NCI-H460 (cell line): ENCODE data around the gene PLA2R1. TPM values are rescaled to one million over a fixed set of nuclear protein-coding genes. Genes with fewer than 3 reads are reported as not detected.

Experiments used
- DNase-seq: peaks from one replicate; pipeline ENCODE4 v3.0.0-alpha.2; 2016; ENCODE audit warnings: low read depth; ENCODE audit errors: extremely low read depth
- total RNA-seq: library from RNA; depleted of rRNA; stranded (reverse); fragments of >200 nt; shearing (Covaris generic); gene quantifications from 2 replicates; pipeline ENCODE4 v1.2.3, GENCODE V29; 2014

Gene PLA2R1
- total RNA-seq, 1 experiment from 2014 or later = 22.8 TPM

- no peak for DNase-seq
Observed at GRCh38 chr2:159941729-159942128, 120.7 kb downstream of the PLA2R1 start.

DNA sequence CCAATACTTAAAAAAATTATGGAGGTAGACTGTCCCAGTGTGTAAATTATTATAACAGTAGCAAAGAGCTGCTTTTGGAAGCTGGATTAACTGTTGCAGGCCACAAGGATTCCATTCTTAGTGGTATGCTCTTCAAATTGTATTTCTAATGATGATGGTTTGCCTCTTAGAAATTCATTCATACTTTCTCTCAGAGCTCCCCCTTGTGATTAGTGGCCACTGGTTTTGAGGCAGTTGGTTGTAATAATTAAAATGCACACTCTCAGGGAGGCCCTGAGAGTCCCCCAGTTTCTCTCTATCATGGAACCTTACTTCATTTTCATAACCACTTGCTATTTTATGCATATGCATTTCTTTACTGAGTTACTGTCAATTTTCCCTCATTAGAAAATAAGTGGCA lies 122.5 kb downstream of the PLA2R1 start:
- DNase-seq = peak; percentile 12

DNA sequence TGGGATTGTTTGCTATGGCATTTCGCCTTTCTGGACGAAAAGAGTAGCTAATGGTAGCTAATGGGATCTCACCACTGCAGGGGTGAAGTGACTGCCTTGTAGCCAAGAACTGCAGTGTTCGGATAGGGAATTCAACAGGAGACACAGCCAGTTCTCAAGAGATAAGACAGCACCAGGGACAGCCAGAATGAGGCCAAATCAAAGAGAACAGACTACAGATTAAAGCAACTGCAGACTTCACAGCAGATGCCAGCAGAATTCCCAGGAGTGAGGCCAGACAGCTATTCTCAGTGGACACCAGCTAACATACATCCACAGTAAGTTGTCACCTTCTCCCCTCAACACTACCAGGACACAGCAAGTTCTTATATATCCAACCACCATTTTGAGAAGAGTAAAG lies 124.0 kb downstream of the PLA2R1 start:
- DNase-seq = no peak

GRCh38 chr2:159936471-159936870 lies 125.9 kb downstream of the PLA2R1 start:
- no peak for DNase-seq

DNA sequence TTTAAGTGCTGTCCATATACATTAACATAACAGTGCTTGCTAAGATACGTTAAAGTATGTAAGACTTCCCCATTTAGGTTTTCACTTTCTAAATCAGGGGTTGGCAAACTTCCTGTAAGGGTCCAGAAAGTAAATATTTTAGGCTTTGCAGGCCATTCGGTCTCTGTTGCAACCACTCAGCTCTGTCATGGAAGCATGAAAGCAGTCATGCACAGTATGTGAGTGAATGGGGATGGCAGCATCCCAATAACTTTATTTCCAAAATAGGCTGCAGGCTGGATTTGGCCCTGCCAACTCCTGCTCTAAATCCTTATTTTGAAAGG lies 128.7 kb downstream of the PLA2R1 start:
- DNase-seq = no peak

- DNase-seq = no peak
Observed at GRCh38 chr2:159933040-159933726, 129.2 kb downstream of the PLA2R1 start.

GRCh38 chr2:159926695-159927094 lies 135.7 kb downstream of the PLA2R1 start:
- DNase-seq = no peak

DNA sequence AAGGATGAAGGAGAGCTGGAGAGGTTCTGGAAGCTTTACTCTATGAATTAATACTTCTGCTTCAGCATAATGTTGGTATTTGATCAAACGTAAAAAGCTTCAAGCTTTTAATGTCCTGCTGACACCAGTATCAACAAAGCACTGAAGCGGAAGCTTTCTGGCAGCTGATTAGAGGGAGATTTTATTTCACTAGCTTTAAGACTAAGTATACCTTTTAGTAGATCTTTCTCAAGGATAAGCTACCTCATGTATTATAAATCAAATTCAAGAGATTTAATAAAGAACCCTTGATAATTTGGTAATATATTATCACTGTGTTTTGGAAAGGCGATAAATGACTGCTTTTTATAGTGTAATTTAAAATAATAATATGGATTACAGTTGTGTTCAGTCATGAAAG lies 136.4 kb downstream of the PLA2R1 start:
- DNase-seq = no peak

- no peak for DNase-seq
Observed at GRCh38 chr2:159922563-159922962, 139.9 kb downstream of the PLA2R1 start.

DNA sequence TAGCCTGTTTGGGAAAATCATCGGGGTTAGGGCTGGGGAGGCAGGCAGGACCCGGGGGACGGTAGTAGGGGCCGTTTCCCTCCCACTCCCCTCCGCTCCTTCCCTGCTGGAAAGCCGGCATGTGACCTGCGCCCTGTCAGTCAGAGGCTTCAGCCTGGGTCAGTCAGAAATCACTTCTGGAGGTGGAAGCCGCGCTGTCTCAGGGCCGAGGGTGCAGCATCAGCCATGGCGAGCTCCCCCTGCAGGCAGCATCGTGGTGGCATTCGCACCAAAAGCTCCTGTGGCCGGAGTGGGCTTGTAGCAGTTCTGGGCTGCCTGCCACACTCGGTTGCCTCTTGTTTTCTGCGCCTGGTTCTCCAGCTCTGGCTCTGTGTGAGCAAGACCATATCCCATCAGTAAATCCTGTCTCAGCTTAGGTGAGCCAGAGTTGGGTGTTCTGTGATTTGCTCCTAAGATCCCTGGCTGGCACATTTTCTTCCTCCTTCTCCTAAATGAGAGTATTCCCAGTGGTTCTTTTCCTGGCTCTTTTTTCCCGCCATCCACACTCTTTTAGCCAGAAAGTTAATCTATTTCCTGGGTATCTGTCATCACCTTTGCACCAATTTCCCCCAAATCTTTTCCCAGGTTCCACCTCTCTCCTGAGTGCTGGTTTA lies 140.5 kb downstream of the PLA2R1 start:
- peak; percentile 49 for DNase-seq

DNA sequence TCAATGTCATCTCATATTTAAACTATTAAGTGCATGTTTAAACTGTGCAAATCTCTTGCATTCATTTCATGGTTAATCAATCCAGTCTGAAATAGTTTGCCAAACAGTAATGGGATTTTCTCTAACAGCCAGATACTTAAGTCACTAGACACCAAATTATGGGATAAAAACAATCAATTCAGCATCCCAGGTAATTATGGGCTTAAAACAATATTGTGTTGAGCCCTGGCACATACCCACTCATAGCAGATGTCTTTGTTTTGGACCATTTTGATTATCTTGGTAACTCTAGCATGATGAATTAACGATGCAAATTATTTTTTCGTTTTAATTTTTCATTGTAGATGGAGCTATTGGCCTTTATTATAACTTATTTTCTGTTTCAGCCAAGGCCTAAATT lies 145.9 kb downstream of the PLA2R1 start:
- DNase-seq = no peak

- no peak for DNase-seq
Observed at GRCh38 chr2:159913900-159914299, 148.5 kb downstream of the PLA2R1 start.

- DNase-seq = no peak
Observed at GRCh38 chr2:159912580-159912979, 149.8 kb downstream of the PLA2R1 start.

DNA sequence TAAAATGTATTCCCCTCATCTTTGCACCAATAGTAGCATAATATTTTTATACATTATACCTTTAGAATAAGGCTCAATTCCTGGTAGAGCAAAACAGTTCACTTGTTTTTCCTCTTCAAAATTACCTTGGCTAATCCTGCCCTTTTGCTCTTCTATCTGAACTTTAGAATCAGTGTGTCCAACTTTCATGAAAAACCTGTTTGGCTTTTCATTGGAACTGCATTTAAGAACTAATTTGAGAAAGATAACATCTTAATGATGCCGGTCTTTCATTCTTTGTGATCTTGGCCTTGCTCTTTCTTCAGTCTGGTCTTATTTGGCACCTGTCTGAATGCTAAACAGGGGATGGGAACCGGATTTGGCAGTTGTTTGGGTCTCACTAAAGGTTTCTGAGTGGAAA lies 151.5 kb downstream of the PLA2R1 start:
- DNase-seq = no peak

DNA sequence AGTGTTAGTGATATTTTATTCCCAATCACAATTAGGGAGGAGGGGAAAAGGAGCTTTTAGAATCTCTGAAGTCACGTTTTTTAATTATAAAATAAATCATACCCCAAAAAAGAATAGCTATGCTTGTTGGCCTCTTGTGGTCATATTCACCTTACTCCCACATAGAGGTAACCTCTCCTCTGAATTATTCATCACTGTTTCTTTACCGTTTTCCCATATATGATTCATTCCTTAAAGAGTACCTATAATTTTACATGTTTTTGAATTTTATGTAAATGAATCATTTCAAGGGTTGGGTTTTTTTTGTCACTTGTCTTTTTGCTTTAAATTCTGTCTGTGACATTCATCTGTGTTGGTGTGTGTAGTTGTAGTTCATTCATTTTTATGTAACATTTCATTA lies 153.8 kb downstream of the PLA2R1 start:
- DNase-seq = no peak

DNA sequence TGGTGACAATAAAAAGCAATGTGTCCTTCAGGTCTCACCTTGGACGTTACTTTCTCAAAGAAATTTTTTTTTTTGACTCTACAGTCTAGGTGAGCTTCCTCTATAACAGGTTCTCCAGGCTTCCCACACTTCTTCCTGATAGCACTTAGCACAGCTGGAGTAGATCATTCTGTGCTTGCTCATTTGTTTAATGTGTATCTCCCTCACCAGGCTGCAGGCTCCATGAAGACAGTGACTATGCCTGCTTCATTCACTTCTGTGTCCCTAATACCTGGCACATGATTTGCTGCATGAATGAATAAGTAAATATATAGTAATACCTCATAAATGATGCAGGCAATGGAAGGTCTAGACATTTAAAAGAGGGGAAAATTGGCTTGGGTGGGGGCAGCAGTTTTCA lies 154.5 kb downstream of the PLA2R1 start:
- DNase-seq = no peak

GRCh38 chr2:159905926-159906714 lies 156.3 kb downstream of the PLA2R1 start:
- no peak for DNase-seq

DNA sequence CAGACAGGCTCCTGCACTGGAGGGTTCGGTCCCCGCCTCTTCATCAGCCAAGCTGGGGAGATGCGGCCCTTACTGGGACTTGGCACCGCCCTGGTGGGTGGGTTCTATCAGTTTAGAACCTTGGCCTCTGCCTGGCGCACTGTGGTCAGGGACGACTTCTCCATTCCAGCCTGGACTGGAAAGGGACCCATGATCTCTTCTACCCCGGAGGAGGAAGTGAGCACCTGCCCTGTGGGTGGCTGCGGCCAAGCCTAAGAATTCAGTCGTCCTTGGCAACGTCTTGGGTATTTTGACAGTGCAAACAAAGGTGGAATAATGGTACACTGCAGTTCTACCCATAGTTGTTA lies 157.5 kb downstream of the PLA2R1 start:
- no peak for DNase-seq

DNA sequence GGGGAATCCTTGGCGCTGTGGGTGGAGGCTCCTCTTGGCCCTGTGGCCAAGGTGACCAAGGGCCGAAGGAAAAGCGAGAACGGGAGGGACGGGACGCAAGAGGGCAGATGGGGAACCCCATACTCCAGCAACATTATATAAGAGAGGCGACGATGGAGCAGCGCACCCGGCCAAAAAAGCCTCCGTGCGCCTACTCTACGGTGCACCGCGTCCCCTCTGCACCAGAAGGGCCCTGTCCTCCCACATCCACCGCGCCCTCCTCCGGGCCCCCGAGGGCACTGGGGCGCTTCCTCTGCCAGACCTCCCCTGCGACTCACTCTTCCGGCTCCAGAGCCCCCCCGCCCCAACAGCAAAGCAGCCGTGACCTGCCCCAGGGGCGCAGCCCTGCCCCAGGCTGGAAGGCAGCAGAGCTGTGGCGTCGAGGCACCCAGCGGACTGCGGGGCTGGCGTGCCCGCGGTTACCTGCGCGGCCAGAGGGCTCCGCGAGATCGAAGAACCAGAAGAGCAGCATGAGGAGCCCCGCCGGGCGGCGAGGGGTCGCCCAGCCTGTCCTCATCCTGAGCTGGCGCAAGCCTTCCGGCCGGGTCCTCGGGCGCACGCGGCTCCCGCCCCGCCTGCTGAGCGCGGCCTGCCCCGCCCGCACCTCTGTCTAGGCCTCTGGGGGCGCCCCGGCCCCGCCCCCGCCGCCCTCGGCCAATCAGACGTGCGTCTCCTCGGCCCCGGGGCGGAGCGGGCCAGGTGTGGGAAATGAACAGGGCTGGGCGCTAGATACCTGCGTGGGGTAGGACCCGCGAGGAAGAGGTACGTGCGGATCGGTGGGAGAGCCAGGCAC lies 158.1 kb downstream of the PLA2R1 start, which contains the start of gene LY75:
Gene LY75 (minus strand): TSS at position 630 of the 832 bp plus-strand sequence.
- no peak for DNase-seq

- no peak for DNase-seq
Observed at GRCh38 chr2:159903443-159904126, 158.8 kb downstream of the PLA2R1 start.
